Mesendoderm (in vitro differentiated cells): ENCODE results near the gene BLVRA.

Source experiments
- DNase-seq: peaks from one replicate; pipeline ENCODE4 v3.0.0; 2013
- H2AK5ac ChIP-seq: 2 replicates; pipeline ENCODE4 v1.6.1; 2013; ENCODE audit warnings: low read length, inconsistent platforms
- H2BK120ac ChIP-seq: 2 replicates; pipeline ENCODE4 v1.6.1; 2013; ENCODE audit warnings: low read depth, mild to moderate bottlenecking, low read length, moderate library complexity, mixed read lengths
- H2BK15ac ChIP-seq: replicated peaks from 2 replicates; pipeline ENCODE4 v1.6.1; 2013; ENCODE audit warnings: low read depth, mild to moderate bottlenecking, moderate library complexity
- H2BK5ac ChIP-seq: 2 replicates; pipeline ENCODE4 v1.6.1; 2013; ENCODE audit warnings: low read length, inconsistent platforms
- H3K18ac ChIP-seq: 2 replicates; pipeline ENCODE4 v1.6.1; 2013; ENCODE audit warnings: mild to moderate bottlenecking, low read length, mixed read lengths
- H3K23ac ChIP-seq: one replicate; pipeline ENCODE4 v1.6.1; 2013; ENCODE audit warnings: low read length
- H3K27ac ChIP-seq: 2 replicates; pipeline ENCODE4 v1.5.1; 2013; ENCODE audit warnings: low read depth, mild to moderate bottlenecking, inconsistent platforms, low read length, moderate library complexity
- H3K27me3 ChIP-seq: 2 replicates; pipeline ENCODE4 v1.6.1; 2013; ENCODE audit warnings: low read length, control low read depth, mild to moderate bottlenecking, inconsistent platforms; ENCODE audit not compliant: insufficient read depth, poor library complexity
- H3K36me3 ChIP-seq: 2 replicates; pipeline ENCODE4 v1.6.1; 2013; ENCODE audit warnings: low read length, inconsistent platforms; ENCODE audit not compliant: control insufficient read depth, insufficient read depth
- H3K4ac ChIP-seq: one replicate; pipeline ENCODE4 v1.6.1; 2013; ENCODE audit warnings: low read depth, mild to moderate bottlenecking, low read length, moderate library complexity
- H3K4me1 ChIP-seq: 2 replicates; pipeline ENCODE4 v1.6.1; 2013; ENCODE audit warnings: low read depth, low read length, inconsistent platforms; ENCODE audit not compliant: control insufficient read depth
- H3K4me2 ChIP-seq: 2 replicates; pipeline ENCODE4 v1.6.1; 2013; ENCODE audit warnings: low read length
- H3K4me3 ChIP-seq: 2 replicates; pipeline ENCODE4 v1.5.1; 2013; ENCODE audit warnings: mild to moderate bottlenecking, low read length
- H3K56ac ChIP-seq: one replicate; pipeline ENCODE4 v1.6.1; 2013; ENCODE audit warnings: low read length
- H3K79me1 ChIP-seq: 2 replicates; pipeline ENCODE4 v1.6.1; 2013; ENCODE audit warnings: low read length, inconsistent platforms
- H3K79me2 ChIP-seq: 2 replicates; pipeline ENCODE4 v1.6.1; 2013; ENCODE audit warnings: mild to moderate bottlenecking, low read length; ENCODE audit not compliant: control insufficient read depth, insufficient read depth
- H3K9ac ChIP-seq: 2 replicates; pipeline ENCODE4 v1.6.1; 2013; ENCODE audit warnings: low read length, inconsistent platforms
- H4K5ac ChIP-seq: one replicate; pipeline ENCODE4 v1.6.1; 2013; ENCODE audit warnings: low read length
- H4K8ac ChIP-seq: one replicate; pipeline ENCODE4 v1.6.1; 2013; ENCODE audit warnings: low read depth, mild to moderate bottlenecking, control low read depth, low read length, moderate library complexity
- WGBS: extraction: QIAGEN DNeasy Blood & Tissue Kit; methylation state at CpG from one replicate; pipeline ENCODE4 v1.1.7; 2013; ENCODE audit warnings: low lambda C conversion rate, missing lambda C conversion rate; ENCODE audit not compliant: insufficient coverage; ENCODE audit errors: extremely low coverage; 5-methylcytosine and 5-hydroxymethylcytosine counted together

The BLVRA gene

GRCh38 chr7:43763183-43763582, 4.7 kb downstream of the BLVRA start:
- DNase-seq, result peak; percentile 64
- WGBS, result no CpG with 5 or more reads among the region's 3 CpGs
- Histone ChIP-seq H2BK15ac (no peak overlapping the region), H3K4me3 (no peak overlapping the region), H2AK5ac (no peak overlapping the region), H3K56ac (no peak overlapping the region), H3K18ac (no peak overlapping the region), H3K4me2 (no peak overlapping the region), H3K27ac (no peak overlapping the region), H3K36me3 (no peaks in the 10 kb centered on the region), H3K79me1 (no peaks in the 10 kb centered on the region), H3K9ac (no peak overlapping the region), H4K5ac (no peak overlapping the region), H2BK120ac (no peak overlapping the region), H3K27me3 (peaks cover 2% of the 10 kb centered on the region), H3K4me1 (peaks cover 3% of the 10 kb centered on the region), H4K8ac (no peak overlapping the region), H3K79me2 (no peaks in the 10 kb centered on the region), H2BK5ac (no peak overlapping the region), H3K4ac (no peak overlapping the region), H3K23ac (no peak overlapping the region)

DNA sequence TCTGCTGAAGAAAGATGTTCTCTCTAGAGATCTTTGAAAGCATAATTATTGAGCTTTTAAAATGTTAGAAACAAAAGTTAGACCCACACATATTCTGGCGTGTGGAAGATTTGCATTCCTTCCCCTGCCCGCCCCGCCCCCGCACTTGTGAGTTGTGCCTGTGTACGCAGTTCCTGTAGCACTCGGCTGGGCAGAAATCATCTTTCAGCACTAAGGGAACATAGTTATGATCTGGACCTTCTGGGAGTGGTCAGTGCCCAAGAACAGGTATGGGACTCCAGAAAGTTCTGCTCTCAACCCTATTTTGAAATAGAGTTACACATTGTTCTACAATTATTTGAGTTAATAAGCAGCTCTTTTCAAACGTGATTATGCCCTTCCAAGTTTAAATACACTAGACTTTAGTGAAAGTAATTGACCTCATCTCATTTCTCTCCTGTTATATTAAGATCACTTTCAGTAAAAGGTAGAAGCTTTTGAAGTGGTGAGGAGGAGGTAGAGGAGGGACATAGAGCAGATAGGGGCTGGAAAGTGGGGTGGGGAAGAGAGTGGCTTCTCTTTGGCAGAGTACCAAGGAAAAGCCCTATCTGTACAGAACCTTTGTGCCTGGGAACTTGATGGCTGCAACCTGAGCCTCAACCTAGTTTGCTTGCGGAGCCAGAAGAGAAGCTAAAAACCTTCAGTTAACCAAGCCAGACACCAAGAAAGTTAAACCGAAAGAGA, 5.7 kb downstream of the BLVRA start:
- H2AK5ac ChIP-seq, result no peak overlapping the region
- peaks cover 2% of the 10 kb centered on the region for H3K27me3 ChIP-seq
- no peak overlapping the region for H3K9ac ChIP-seq
- H3K4me3 ChIP-seq, result no peak overlapping the region
- H4K8ac ChIP-seq, result no peak overlapping the region
- DNase-seq, result no peak
- no peaks in the 10 kb centered on the region for H3K79me2 ChIP-seq
- no peak overlapping the region for H4K5ac ChIP-seq
- no CpG with 5 or more reads among the region's 9 CpGs for WGBS
- H3K18ac ChIP-seq, result no peak overlapping the region
- no peak overlapping the region for H3K27ac ChIP-seq
- H3K56ac ChIP-seq, result no peak overlapping the region
- H3K4ac ChIP-seq, result no peak overlapping the region
- H2BK15ac ChIP-seq, result no peak overlapping the region
- no peak overlapping the region for H2BK5ac ChIP-seq
- H3K4me2 ChIP-seq, result no peak overlapping the region
- no peak overlapping the region for H3K23ac ChIP-seq
- H3K4me1 ChIP-seq, result peaks cover 5% of the 10 kb centered on the region
- no peaks in the 10 kb centered on the region for H3K79me1 ChIP-seq
- no peak overlapping the region for H2BK120ac ChIP-seq
- no peaks in the 10 kb centered on the region for H3K36me3 ChIP-seq

GRCh38 chr7:43764807-43765491, 6.5 kb downstream of the BLVRA start:
- Histone ChIP-seq H2BK15ac (no peak overlapping the region), H2AK5ac (no peak overlapping the region), H3K4ac (peak overlapping the region; percentile 2), H3K36me3 (no peaks in the 10 kb centered on the region), H3K18ac (no peak overlapping the region), H3K27me3 (no peaks in the 10 kb centered on the region), H3K79me1 (no peaks in the 10 kb centered on the region), H3K23ac (no peak overlapping the region), H2BK5ac (no peak overlapping the region), H3K4me1 (peaks cover 5% of the 10 kb centered on the region), H3K79me2 (no peaks in the 10 kb centered on the region), H3K9ac (no peak overlapping the region), H3K4me2 (no peak overlapping the region), H3K56ac (no peak overlapping the region), H3K4me3 (no peak overlapping the region), H4K5ac (no peak overlapping the region), H3K27ac (no peak overlapping the region), H2BK120ac (no peak overlapping the region), H4K8ac (no peak overlapping the region)
- WGBS, result no CpG with 5 or more reads among the region's 10 CpGs
- DNase-seq, result no peak

DNA sequence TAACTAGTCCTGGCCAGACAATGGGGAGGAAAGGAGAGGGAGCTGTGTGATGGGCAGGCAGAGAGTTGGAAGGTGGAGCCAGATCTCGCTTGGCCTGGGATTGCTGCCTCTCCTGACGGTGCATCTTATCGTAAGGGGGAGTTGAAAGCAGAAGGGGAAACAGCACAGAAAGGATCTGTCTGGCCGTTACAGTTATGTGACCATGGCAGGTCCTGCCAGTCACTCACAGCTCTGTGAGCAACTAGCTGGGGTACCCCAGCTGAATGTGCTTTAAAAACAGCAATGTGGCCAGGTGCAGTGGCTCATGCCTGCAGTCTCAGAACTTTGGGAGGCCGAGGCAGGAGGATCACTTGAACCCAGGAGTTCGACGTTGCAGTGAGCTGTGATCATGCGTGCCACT, 8.1 kb downstream of the BLVRA start:
- no peaks in the 10 kb centered on the region for H3K36me3 ChIP-seq
- no peak overlapping the region for H3K4me3 ChIP-seq
- H4K5ac ChIP-seq, result no peak overlapping the region
- H3K79me1 ChIP-seq, result no peaks in the 10 kb centered on the region
- no peak overlapping the region for H2BK5ac ChIP-seq
- H3K4me2 ChIP-seq, result no peak overlapping the region
- H4K8ac ChIP-seq, result no peak overlapping the region
- no peak overlapping the region for H3K9ac ChIP-seq
- peaks cover 5% of the 10 kb centered on the region for H3K4me1 ChIP-seq
- no peak overlapping the region for H2BK120ac ChIP-seq
- H3K23ac ChIP-seq, result no peak overlapping the region
- no peaks in the 10 kb centered on the region for H3K27me3 ChIP-seq
- WGBS, result no CpG with 5 or more reads among the region's 8 CpGs
- no peak overlapping the region for H3K4ac ChIP-seq
- H3K27ac ChIP-seq, result no peak overlapping the region
- peak; percentile 51 for DNase-seq
- no peak overlapping the region for H3K18ac ChIP-seq
- no peak overlapping the region for H2AK5ac ChIP-seq
- no peak overlapping the region for H2BK15ac ChIP-seq
- no peak overlapping the region for H3K56ac ChIP-seq
- H3K79me2 ChIP-seq, result no peaks in the 10 kb centered on the region

DNA sequence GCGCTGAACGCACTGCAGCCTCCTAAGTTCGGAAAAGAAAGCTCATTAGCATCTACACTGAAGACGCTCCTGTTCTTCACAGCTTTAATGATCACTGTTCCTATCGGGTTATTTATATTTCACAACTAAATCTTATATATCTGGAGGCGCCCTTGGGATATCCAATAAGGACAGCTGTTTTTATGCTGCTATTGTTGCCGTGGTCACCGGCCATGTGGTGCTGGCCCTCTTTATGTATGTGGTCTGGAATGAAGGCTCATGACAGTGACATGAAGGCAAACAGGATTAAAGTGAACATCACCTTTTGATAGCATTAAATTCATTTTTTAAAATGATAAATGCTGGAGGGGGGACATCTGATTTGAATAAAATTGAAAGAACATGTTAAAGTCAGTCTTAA, 8.8 kb downstream of the BLVRA start:
- H2BK120ac ChIP-seq, result no peak overlapping the region
- WGBS, result no CpG with 5 or more reads among the region's 8 CpGs
- no peak for DNase-seq

More for the DNA sequence above, 8.8 kb downstream of the BLVRA start:
- H3K56ac ChIP-seq, result no peak overlapping the region
- peaks cover 5% of the 10 kb centered on the region for H3K4me1 ChIP-seq
- H3K27ac ChIP-seq, result no peak overlapping the region
- no peak overlapping the region for H2AK5ac ChIP-seq
- no peak overlapping the region for H3K4me2 ChIP-seq
- H3K79me2 ChIP-seq, result no peaks in the 10 kb centered on the region
- H3K4me3 ChIP-seq, result no peak overlapping the region
- no peaks in the 10 kb centered on the region for H3K36me3 ChIP-seq
- no peak overlapping the region for H4K8ac ChIP-seq
- H2BK15ac ChIP-seq, result no peak overlapping the region
- no peak overlapping the region for H3K4ac ChIP-seq
- H3K9ac ChIP-seq, result no peak overlapping the region
- H3K79me1 ChIP-seq, result no peaks in the 10 kb centered on the region
- no peak overlapping the region for H3K18ac ChIP-seq
- no peaks in the 10 kb centered on the region for H3K27me3 ChIP-seq
- H3K23ac ChIP-seq, result no peak overlapping the region
- H4K5ac ChIP-seq, result no peak overlapping the region
- H2BK5ac ChIP-seq, result no peak overlapping the region
